Fibroblast of skin of back (primary cell): Measurements from ENCODE around the gene PRSS53.
A peak's percentile ranks its signal among the peaks of the same experiment; 100 is the strongest.

Experiments
- DNase-seq: peaks from one replicate; pipeline ENCODE4 v3.0.0-alpha.2; 2013

Gene PRSS53

DNA sequence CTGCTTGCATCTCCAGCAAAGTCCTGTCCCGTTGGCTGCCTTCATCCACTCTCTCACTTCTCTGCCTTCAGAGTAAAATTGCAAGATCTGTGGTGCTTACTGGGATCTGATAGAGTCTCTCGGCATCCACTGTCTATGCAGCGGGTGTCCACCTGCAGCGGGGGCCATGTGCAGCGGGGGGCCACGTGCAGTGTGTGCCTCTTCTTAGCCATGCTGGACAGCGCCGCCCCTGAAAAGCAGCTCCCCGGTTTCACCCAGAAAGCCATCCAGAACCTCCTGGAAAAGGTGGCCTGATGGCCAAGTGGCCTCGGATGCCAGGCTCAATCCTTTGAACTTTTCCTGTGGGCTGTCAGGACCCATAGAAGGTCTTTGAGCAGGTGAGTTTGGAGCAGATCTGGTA is 45.9 kb downstream of the PRSS53 start:
- no peak for DNase-seq

DNA sequence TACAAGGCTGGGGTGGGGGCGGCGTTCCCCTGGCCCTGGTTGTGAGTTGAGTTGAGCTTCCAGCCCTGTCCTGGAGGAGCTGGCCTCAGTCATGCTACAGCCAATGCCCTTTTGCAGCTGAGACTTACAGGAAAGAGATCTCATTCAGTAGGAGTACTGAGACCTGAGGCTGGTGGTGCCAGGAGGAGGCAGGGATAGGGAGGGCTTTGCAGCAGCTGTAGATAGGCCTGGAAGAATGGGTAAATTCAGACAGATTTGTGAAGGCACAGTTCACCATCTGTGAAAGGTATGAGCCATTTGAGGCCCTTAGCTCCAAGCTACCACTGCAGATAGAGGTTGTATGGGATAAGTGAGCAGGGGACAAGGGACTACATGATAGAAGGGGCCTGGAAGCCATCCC is 49.8 kb downstream of the PRSS53 start:
- no peak for DNase-seq

DNA sequence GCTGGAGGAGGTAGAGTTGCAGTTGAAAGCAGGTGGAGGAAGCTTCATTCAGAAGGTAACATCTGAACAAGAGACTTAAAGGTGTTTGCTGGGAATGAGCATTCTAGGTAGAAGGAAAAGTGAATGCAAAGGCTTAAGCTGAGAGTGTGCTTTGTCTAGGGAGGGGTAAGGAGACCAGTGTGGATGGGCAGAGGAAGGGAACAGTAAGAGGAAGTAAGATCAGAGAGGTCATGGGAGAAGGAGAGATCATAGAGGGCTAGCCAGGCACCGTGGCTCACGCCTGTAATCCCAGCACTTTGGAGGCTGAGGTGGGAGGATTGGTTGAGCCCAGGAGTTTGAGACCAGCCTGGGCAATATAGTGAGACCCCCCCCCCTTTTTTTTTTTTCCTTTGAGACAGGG is 52.1 kb downstream of the PRSS53 start:
- DNase-seq = no peak

DNA sequence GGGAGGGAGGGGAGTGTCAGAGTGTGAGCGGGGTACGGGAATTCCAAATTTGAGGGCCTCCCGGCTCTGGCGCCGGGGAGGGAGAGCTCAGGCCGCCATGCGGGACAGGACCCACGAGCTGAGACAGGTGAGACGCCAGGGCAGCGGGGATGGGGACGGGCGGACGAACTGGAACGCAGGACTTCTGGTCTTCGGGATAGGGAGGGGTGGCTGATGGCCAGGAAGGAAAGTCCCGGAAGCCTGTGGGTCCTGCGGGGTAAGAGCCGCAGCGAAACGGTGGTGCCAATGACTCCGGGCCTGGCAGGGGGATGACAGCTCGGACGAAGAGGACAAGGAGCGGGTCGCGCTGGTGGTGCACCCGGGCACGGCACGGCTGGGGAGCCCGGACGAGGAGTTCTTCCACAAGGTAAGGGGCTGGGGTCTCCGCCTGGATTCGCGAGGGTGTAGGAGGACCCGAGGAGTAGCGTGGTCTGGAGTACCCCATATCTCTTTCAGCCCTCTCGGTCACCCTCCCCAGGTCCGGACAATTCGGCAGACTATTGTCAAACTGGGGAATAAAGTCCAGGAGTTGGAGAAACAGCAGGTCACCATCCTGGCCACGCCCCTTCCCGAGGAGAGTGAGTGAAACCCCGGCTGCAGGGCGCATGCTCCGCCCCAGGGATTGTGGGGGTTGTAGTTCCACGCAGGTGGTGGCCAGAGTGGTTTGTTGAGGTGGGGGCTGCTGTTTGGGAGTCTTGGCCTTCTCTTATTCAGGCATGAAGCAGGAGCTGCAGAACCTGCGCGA is 54.8 kb downstream of the PRSS53 start:
- peak; percentile 82 for DNase-seq
